Measurements from ENCODE around the gene GAS2.

DNA sequence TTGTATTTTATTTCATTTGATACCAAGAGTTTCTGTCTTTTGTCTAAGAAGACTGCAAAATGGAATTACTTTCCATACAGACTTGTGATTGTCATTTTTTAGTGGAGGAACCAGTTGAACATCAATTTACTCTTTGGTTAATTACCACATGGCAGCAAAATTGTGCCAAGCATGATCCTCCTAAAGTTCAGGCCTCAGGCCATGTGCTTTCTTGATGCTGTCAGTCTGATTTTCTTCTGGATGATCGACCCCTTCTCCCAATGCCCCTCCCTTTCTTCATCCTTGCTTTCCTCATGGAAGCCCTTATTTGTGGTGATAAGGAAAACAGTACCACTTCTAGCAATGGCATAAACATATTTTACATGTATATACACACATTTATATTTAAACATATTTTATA lies 87.0 kb downstream of the GAS2 start:
- TF ChIP-seq TEAD4 (IDR thresholded peaks at IDR 0.05; ENCODE audit: borderline replicate concordance, insufficient read depth) = no peak
- no peak for TF ChIP-seq RFX5 (IDR thresholded peaks at IDR 0.05; ENCODE audit: low read length)
- TF ChIP-seq, protein P1, sequence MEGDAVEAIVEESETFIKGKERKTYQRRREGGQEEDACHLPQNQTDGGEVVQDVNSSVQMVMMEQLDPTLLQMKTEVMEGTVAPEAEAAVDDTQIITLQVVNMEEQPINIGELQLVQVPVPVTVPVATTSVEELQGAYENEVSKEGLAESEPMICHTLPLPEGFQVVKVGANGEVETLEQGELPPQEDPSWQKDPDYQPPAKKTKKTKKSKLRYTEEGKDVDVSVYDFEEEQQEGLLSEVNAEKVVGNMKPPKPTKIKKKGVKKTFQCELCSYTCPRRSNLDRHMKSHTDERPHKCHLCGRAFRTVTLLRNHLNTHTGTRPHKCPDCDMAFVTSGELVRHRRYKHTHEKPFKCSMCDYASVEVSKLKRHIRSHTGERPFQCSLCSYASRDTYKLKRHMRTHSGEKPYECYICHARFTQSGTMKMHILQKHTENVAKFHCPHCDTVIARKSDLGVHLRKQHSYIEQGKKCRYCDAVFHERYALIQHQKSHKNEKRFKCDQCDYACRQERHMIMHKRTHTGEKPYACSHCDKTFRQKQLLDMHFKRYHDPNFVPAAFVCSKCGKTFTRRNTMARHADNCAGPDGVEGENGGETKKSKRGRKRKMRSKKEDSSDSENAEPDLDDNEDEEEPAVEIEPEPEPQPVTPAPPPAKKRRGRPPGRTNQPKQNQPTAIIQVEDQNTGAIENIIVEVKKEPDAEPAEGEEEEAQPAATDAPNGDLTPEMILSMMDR (IDR thresholded peaks at IDR 0.05) = no peak
- TF ChIP-seq JUND (IDR thresholded peaks at IDR 0.05) = no peak
- no peak for TF ChIP-seq FOXJ3 (CRISPR knock-in tag; IDR thresholded peaks at IDR 0.05)
- TF ChIP-seq EZH2phosphoT487 (IDR thresholded peaks at IDR 0.05; ENCODE audit: borderline replicate concordance, low read depth) = no peak
- TF ChIP-seq, protein P2, sequence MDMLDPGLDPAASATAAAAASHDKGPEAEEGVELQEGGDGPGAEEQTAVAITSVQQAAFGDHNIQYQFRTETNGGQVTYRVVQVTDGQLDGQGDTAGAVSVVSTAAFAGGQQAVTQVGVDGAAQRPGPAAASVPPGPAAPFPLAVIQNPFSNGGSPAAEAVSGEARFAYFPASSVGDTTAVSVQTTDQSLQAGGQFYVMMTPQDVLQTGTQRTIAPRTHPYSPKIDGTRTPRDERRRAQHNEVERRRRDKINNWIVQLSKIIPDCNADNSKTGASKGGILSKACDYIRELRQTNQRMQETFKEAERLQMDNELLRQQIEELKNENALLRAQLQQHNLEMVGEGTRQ (IDR thresholded peaks at IDR 0.05; ENCODE audit: borderline replicate concordance, low read depth, low read length) = no peak
- TF ChIP-seq, protein P3, sequence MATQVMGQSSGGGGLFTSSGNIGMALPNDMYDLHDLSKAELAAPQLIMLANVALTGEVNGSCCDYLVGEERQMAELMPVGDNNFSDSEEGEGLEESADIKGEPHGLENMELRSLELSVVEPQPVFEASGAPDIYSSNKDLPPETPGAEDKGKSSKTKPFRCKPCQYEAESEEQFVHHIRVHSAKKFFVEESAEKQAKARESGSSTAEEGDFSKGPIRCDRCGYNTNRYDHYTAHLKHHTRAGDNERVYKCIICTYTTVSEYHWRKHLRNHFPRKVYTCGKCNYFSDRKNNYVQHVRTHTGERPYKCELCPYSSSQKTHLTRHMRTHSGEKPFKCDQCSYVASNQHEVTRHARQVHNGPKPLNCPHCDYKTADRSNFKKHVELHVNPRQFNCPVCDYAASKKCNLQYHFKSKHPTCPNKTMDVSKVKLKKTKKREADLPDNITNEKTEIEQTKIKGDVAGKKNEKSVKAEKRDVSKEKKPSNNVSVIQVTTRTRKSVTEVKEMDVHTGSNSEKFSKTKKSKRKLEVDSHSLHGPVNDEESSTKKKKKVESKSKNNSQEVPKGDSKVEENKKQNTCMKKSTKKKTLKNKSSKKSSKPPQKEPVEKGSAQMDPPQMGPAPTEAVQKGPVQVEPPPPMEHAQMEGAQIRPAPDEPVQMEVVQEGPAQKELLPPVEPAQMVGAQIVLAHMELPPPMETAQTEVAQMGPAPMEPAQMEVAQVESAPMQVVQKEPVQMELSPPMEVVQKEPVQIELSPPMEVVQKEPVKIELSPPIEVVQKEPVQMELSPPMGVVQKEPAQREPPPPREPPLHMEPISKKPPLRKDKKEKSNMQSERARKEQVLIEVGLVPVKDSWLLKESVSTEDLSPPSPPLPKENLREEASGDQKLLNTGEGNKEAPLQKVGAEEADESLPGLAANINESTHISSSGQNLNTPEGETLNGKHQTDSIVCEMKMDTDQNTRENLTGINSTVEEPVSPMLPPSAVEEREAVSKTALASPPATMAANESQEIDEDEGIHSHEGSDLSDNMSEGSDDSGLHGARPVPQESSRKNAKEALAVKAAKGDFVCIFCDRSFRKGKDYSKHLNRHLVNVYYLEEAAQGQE (IDR thresholded peaks at IDR 0.05; ENCODE audit: low read depth, low read length) = no peak
- TF ChIP-seq TCF12 (IDR thresholded peaks at IDR 0.05) = no peak
- TF ChIP-seq, protein P4, sequence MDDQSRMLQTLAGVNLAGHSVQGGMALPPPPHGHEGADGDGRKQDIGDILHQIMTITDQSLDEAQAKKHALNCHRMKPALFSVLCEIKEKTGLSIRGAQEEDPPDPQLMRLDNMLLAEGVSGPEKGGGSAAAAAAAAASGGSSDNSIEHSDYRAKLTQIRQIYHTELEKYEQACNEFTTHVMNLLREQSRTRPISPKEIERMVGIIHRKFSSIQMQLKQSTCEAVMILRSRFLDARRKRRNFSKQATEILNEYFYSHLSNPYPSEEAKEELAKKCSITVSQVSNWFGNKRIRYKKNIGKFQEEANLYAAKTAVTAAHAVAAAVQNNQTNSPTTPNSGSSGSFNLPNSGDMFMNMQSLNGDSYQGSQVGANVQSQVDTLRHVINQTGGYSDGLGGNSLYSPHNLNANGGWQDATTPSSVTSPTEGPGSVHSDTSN (IDR thresholded peaks at IDR 0.05) = no peak

All from SK-N-SH (cell line).